WTC11 (cell line): ENCODE data around the gene SH3GL1. TPM values are rescaled to one million over a fixed set of nuclear protein-coding genes. Genes with fewer than 3 reads are reported as not detected.
A peak's percentile ranks its signal among the peaks of the same experiment; 100 is the strongest.

Experiments used
- ATF1 ChIP-seq: sonication (generic); formaldehyde crosslinking; IDR thresholded peaks from 2 replicates; pipeline ENCODE4 v1.8.1; 2023; ENCODE audit warnings: mild to moderate bottlenecking, moderate library complexity, missing genetic modification reagents
- CBFB ChIP-seq: sonication (generic); formaldehyde crosslinking; IDR thresholded peaks from 2 replicates; pipeline ENCODE4 v1.8.1; 2022; ENCODE audit warnings: mild to moderate bottlenecking, low read depth, missing genetic modification reagents
- ELF4 ChIP-seq: sonication (generic); formaldehyde crosslinking; IDR thresholded peaks from 2 replicates; pipeline ENCODE4 v1.8.1; 2022; ENCODE audit warnings: low read depth, mild to moderate bottlenecking, moderate library complexity, missing genetic modification reagents
- EMX1 ChIP-seq: fragments of 250-450 bp; sonication (Bioruptor Pico); IDR thresholded peaks from 2 replicates; pipeline ENCODE4 v1.8.0; 2021; ENCODE audit warnings: mild to moderate bottlenecking
- ESRRA ChIP-seq: sonication (generic); formaldehyde crosslinking; IDR thresholded peaks from 2 replicates; pipeline ENCODE4 v1.8.1; 2022; ENCODE audit warnings: mild to moderate bottlenecking, missing genetic modification reagents, borderline replicate concordance
- FOXP1 ChIP-seq: sonication (generic); formaldehyde crosslinking; IDR thresholded peaks from 2 replicates; pipeline ENCODE4 v1.8.0; 2022; ENCODE audit warnings: missing genetic modification reagents, mild to moderate bottlenecking, moderate library complexity, borderline replicate concordance
- GTF2I ChIP-seq: fragments of 250-450 bp; sonication (Bioruptor Pico); conservative IDR thresholded peaks from 2 replicates; pipeline ENCODE4 v1.4.0; 2021; ENCODE audit warnings: mild to moderate bottlenecking
- JUN ChIP-seq: sonication (generic); formaldehyde crosslinking; IDR thresholded peaks from 2 replicates; pipeline ENCODE4 v1.8.0; 2023; ENCODE audit warnings: mild to moderate bottlenecking, missing genetic modification reagents
- MYBL2 ChIP-seq: sonication (generic); formaldehyde crosslinking; IDR thresholded peaks from 2 replicates; pipeline ENCODE4 v1.8.1; 2023; ENCODE audit warnings: mild to moderate bottlenecking, moderate library complexity, missing genetic modification reagents
- NFYB ChIP-seq: sonication (generic); formaldehyde crosslinking; conservative IDR thresholded peaks from 2 replicates; pipeline ENCODE4 v1.8.0; 2022; ENCODE audit warnings: low read depth, missing genetic modification reagents
- NR1H2 ChIP-seq: sonication (generic); formaldehyde crosslinking; IDR thresholded peaks from 2 replicates; pipeline ENCODE4 v1.9.0; 2021; ENCODE audit warnings: mild to moderate bottlenecking, moderate library complexity, missing genetic modification reagents
- RELA ChIP-seq: sonication (generic); formaldehyde crosslinking; IDR thresholded peaks from 2 replicates; pipeline ENCODE4 v1.8.1; 2022; ENCODE audit warnings: missing genetic modification reagents, mild to moderate bottlenecking, borderline replicate concordance
- SMAD3 ChIP-seq: sonication (generic); formaldehyde crosslinking; IDR thresholded peaks from 2 replicates; pipeline ENCODE4 v1.8.0; 2022; ENCODE audit warnings: missing genetic modification reagents, mild to moderate bottlenecking, borderline replicate concordance
- SMAD4 ChIP-seq: sonication (generic); formaldehyde crosslinking; IDR thresholded peaks from 2 replicates; pipeline ENCODE4 v1.8.0; 2022; ENCODE audit warnings: mild to moderate bottlenecking, missing genetic modification reagents
- SP1 ChIP-seq: sonication (generic); formaldehyde crosslinking; conservative IDR thresholded peaks from 2 replicates; pipeline ENCODE4 v1.8.1; 2022; ENCODE audit warnings: missing genetic modification reagents
- TCF7 ChIP-seq: sonication (generic); formaldehyde crosslinking; IDR thresholded peaks from 2 replicates; pipeline ENCODE4 v1.8.0; 2022; ENCODE audit warnings: mild to moderate bottlenecking, low read depth, missing genetic modification reagents, moderate library complexity
- TEAD4 ChIP-seq: sonication (generic); formaldehyde crosslinking; IDR thresholded peaks from 2 replicates; pipeline ENCODE4 v1.8.0; 2022; ENCODE audit warnings: mild to moderate bottlenecking, missing genetic modification reagents
- TP53 ChIP-seq: sonication (generic); formaldehyde crosslinking; IDR thresholded peaks from 2 replicates; pipeline ENCODE4 v1.8.1; 2023; ENCODE audit warnings: mild to moderate bottlenecking, missing genetic modification reagents
- ZBTB21 ChIP-seq: sonication (generic); formaldehyde crosslinking; IDR thresholded peaks from 2 replicates; pipeline ENCODE4 v1.8.1; 2023; ENCODE audit warnings: mild to moderate bottlenecking, missing genetic modification reagents, borderline replicate concordance
- ZNF121 ChIP-seq: sonication (generic); formaldehyde crosslinking; IDR thresholded peaks from 2 replicates; pipeline ENCODE4 v1.8.0; 2023; ENCODE audit warnings: missing genetic modification reagents
- ZNF138 ChIP-seq: sonication (generic); formaldehyde crosslinking; conservative IDR thresholded peaks from 2 replicates; pipeline ENCODE4 v1.8.1; 2022; ENCODE audit warnings: mild to moderate bottlenecking, moderate library complexity, missing genetic modification reagents
- ZNF219 ChIP-seq: sonication (generic); formaldehyde crosslinking; IDR thresholded peaks from 2 replicates; pipeline ENCODE4 v1.8.0; 2023; ENCODE audit warnings: missing genetic modification reagents, mild to moderate bottlenecking, borderline replicate concordance
- ZNF396 ChIP-seq: fragments of 250-450 bp; sonication (Bioruptor Pico); IDR thresholded peaks from 2 replicates; pipeline ENCODE4 v1.8.0; 2021; ENCODE audit warnings: mild to moderate bottlenecking, moderate library complexity, borderline replicate concordance
- total RNA-seq: library from RNA; stranded (reverse); gene quantifications from 3 replicates; pipeline ENCODE4 v1.2.3, GENCODE V29; 2021
- TF ChIP-seq, protein P1 (sequence below): sonication (generic); formaldehyde crosslinking; IDR thresholded peaks from 2 replicates; pipeline ENCODE4 v1.8.1; 2023; ENCODE audit warnings: mild to moderate bottlenecking, missing genetic modification reagents, moderate library complexity
- TF ChIP-seq, protein P2 (sequence below): sonication (generic); formaldehyde crosslinking; IDR thresholded peaks from 2 replicates; pipeline ENCODE4 v1.8.1; 2023; ENCODE audit warnings: mild to moderate bottlenecking, missing genetic modification reagents
- TF ChIP-seq, protein P3 (sequence below): sonication (generic); formaldehyde crosslinking; IDR thresholded peaks from 2 replicates; pipeline ENCODE4 v1.8.1; 2023; ENCODE audit warnings: mild to moderate bottlenecking, missing genetic modification reagents, moderate library complexity
- TF ChIP-seq, protein P4 (sequence below): fragments of 250-450 bp; sonication (Bioruptor Pico); IDR thresholded peaks from 2 replicates; pipeline ENCODE4 v1.9.0; 2021; ENCODE audit warnings: moderate library complexity, mild to moderate bottlenecking, inconsistent platforms, borderline replicate concordance
- TF ChIP-seq, protein P5 (sequence below): fragments of 200-600 bp; IDR thresholded peaks from 2 replicates; pipeline ENCODE4 v1.8.0; 2022; ENCODE audit warnings: antibody characterized with exemption
- TF ChIP-seq, protein P6 (sequence below): sonication (generic); formaldehyde crosslinking; IDR thresholded peaks from 2 replicates; pipeline ENCODE4 v1.8.1; 2023; ENCODE audit warnings: mild to moderate bottlenecking, moderate library complexity, missing genetic modification reagents
- TF ChIP-seq, protein P7 (sequence below): fragments of 250-450 bp; sonication (Bioruptor Pico); IDR thresholded peaks from 2 replicates; pipeline ENCODE4 v1.9.0; 2021; ENCODE audit warnings: mild to moderate bottlenecking
- TF ChIP-seq, protein P8 (sequence below): sonication (generic); formaldehyde crosslinking; IDR thresholded peaks from 2 replicates; pipeline ENCODE4 v1.8.0; 2022; ENCODE audit warnings: mild to moderate bottlenecking, missing genetic modification reagents
- TF ChIP-seq, protein P9 (sequence below): sonication (generic); formaldehyde crosslinking; IDR thresholded peaks from 2 replicates; pipeline ENCODE4 v1.8.0; 2022; ENCODE audit warnings: mild to moderate bottlenecking, missing genetic modification reagents

Gene SH3GL1
- total RNA-seq, 1 experiment from 2014 or later: 109 TPM

DNA sequence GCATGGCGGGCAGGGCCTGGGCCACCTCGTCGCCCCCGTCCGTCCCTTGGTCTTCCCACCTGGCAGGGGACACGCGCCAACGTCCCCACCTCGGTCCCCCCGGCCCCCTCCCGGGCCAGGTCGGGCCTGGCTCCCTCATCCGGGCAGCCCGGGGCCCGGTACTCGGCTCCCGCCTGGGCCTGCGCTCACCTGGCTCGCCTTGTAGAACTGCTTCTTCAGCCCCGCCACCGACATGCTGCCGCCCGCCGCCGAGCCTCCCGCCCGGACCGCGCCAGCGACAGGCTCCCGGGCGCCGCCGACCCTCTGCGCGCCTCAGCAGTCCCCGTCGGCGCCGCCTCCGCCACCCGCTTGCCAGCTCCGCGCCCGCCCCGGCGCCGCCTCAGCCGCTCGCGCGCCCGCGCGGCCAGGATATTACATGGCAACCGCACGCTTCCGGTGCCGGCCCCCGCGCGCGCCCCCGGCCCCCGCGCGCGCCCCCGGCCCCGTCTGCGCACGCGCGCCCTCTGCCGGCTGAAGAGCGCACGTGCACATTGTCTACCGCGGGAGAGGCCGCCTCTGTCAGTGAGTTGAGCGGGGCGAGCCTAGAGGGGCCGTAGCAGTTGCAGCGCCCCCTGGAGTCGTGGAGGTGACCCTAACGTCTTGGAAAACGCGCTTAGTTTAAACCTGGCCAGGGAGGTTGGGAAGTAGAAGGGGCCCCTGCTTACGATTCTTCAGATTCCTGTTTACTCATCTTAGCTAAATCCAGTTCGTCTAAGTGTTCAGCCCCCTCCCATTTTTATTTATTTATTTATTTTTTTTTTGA, at the start of gene SH3GL1 (continued):
- TF ChIP-seq, protein P1, sequence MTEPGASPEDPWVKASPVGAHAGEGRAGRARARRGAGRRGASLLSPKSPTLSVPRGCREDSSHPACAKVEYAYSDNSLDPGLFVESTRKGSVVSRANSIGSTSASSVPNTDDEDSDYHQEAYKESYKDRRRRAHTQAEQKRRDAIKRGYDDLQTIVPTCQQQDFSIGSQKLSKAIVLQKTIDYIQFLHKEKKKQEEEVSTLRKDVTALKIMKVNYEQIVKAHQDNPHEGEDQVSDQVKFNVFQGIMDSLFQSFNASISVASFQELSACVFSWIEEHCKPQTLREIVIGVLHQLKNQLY: no peak
- peak; percentile 46; the same call in 1 of the 2 replicates for TF ChIP-seq FOXP1
- TF ChIP-seq, protein P2, sequence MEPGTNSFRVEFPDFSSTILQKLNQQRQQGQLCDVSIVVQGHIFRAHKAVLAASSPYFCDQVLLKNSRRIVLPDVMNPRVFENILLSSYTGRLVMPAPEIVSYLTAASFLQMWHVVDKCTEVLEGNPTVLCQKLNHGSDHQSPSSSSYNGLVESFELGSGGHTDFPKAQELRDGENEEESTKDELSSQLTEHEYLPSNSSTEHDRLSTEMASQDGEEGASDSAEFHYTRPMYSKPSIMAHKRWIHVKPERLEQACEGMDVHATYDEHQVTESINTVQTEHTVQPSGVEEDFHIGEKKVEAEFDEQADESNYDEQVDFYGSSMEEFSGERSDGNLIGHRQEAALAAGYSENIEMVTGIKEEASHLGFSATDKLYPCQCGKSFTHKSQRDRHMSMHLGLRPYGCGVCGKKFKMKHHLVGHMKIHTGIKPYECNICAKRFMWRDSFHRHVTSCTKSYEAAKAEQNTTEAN: no peak
- no peak for TF ChIP-seq NFYB (CRISPR knock-in tag)
- 0 out of 2 replicates have a peak, but pooled peaks have one; percentile 18 for TF ChIP-seq MYBL2 (CRISPR knock-in tag)
- TF ChIP-seq, protein P3, sequence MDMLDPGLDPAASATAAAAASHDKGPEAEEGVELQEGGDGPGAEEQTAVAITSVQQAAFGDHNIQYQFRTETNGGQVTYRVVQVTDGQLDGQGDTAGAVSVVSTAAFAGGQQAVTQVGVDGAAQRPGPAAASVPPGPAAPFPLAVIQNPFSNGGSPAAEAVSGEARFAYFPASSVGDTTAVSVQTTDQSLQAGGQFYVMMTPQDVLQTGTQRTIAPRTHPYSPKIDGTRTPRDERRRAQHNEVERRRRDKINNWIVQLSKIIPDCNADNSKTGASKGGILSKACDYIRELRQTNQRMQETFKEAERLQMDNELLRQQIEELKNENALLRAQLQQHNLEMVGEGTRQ: peak; percentile 77
- no peak for TF ChIP-seq NR1H2
- TF ChIP-seq, protein P4, sequence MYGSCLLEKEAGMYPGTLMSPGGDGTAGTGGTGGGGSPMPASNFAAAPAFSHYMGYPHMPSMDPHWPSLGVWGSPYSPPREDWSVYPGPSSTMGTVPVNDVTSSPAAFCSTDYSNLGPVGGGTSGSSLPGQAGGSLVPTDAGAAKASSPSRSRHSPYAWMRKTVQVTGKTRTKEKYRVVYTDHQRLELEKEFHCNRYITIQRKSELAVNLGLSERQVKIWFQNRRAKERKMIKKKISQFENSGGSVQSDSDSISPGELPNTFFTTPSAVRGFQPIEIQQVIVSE (CRISPR knock-in tag): no peak
- TF ChIP-seq TEAD4 (CRISPR knock-in tag): no peak
- TF ChIP-seq, protein P5, sequence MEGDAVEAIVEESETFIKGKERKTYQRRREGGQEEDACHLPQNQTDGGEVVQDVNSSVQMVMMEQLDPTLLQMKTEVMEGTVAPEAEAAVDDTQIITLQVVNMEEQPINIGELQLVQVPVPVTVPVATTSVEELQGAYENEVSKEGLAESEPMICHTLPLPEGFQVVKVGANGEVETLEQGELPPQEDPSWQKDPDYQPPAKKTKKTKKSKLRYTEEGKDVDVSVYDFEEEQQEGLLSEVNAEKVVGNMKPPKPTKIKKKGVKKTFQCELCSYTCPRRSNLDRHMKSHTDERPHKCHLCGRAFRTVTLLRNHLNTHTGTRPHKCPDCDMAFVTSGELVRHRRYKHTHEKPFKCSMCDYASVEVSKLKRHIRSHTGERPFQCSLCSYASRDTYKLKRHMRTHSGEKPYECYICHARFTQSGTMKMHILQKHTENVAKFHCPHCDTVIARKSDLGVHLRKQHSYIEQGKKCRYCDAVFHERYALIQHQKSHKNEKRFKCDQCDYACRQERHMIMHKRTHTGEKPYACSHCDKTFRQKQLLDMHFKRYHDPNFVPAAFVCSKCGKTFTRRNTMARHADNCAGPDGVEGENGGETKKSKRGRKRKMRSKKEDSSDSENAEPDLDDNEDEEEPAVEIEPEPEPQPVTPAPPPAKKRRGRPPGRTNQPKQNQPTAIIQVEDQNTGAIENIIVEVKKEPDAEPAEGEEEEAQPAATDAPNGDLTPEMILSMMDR: peak; percentile 92
- TF ChIP-seq, protein P6, sequence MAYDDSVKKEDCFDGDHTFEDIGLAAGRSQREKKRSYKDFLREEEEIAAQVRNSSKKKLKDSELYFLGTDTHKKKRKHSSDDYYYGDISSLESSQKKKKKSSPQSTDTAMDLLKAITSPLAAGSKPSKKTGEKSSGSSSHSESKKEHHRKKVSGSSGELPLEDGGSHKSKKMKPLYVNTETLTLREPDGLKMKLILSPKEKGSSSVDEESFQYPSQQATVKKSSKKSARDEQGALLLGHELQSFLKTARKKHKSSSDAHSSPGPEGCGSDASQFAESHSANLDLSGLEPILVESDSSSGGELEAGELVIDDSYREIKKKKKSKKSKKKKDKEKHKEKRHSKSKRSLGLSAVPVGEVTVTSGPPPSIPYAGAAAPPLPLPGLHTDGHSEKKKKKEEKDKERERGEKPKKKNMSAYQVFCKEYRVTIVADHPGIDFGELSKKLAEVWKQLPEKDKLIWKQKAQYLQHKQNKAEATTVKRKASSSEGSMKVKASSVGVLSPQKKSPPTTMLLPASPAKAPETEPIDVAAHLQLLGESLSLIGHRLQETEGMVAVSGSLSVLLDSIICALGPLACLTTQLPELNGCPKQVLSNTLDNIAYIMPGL (CRISPR knock-in tag): peak; percentile 62
- TF ChIP-seq SMAD3 (CRISPR knock-in tag): no peak
- peak; percentile 80; the same call in 1 of the 2 replicates for TF ChIP-seq TP53
- TF ChIP-seq ZNF138 (CRISPR knock-in tag): no peak
- TF ChIP-seq, protein P7, sequence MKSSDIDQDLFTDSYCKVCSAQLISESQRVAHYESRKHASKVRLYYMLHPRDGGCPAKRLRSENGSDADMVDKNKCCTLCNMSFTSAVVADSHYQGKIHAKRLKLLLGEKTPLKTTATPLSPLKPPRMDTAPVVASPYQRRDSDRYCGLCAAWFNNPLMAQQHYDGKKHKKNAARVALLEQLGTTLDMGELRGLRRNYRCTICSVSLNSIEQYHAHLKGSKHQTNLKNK (CRISPR knock-in tag): no peak
- no peak for TF ChIP-seq ATF1 (CRISPR knock-in tag)
- no peak for TF ChIP-seq JUN (CRISPR knock-in tag)
- TF ChIP-seq ESRRA (CRISPR knock-in tag): no peak
- no peak for TF ChIP-seq ELF4 (CRISPR knock-in tag)
- 0 out of 2 replicates have a peak, but pooled peaks have one; percentile 61 for TF ChIP-seq CBFB (CRISPR knock-in tag)
- TF ChIP-seq ZNF396 (CRISPR knock-in tag): no peak
- no peak for TF ChIP-seq TCF7 (CRISPR knock-in tag)
- no peak for TF ChIP-seq EMX1 (CRISPR knock-in tag)
- TF ChIP-seq GTF2I (CRISPR knock-in tag): no peak; the same call in 1 of the 2 replicates
- no peak for TF ChIP-seq RELA (CRISPR knock-in tag)
- TF ChIP-seq SP1 (CRISPR knock-in tag): peak; percentile 77
- TF ChIP-seq, protein P8, sequence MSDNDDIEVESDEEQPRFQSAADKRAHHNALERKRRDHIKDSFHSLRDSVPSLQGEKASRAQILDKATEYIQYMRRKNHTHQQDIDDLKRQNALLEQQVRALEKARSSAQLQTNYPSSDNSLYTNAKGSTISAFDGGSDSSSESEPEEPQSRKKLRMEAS (CRISPR knock-in tag): peak; percentile 54; the same call in 1 of the 2 replicates
- no peak for TF ChIP-seq SMAD4 (CRISPR knock-in tag)
- TF ChIP-seq, protein P9, sequence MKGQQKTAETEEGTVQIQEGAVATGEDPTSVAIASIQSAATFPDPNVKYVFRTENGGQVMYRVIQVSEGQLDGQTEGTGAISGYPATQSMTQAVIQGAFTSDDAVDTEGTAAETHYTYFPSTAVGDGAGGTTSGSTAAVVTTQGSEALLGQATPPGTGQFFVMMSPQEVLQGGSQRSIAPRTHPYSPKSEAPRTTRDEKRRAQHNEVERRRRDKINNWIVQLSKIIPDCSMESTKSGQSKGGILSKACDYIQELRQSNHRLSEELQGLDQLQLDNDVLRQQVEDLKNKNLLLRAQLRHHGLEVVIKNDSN (CRISPR knock-in tag): peak; percentile 37; the same call in 1 of the 2 replicates
- TF ChIP-seq ZNF219 (CRISPR knock-in tag): no peak
- no peak for TF ChIP-seq ZNF121 (CRISPR knock-in tag)
- TF ChIP-seq ZBTB21: no peak
